Astrocyte of the cerebellum (primary cell): ENCODE data around the gene FMN2.

Experiments
- DNase-seq: peaks from one replicate; pipeline ENCODE4 v3.0.0-alpha.2; 2011; ENCODE audit warnings: low read depth
- H3K4me3 ChIP-seq: 2 replicates; pipeline ENCODE4 v1.5.1; 2011; ENCODE audit warnings: mild to moderate bottlenecking, low read depth, low read length, moderate library complexity
- CTCF ChIP-seq: IDR thresholded peaks from 2 replicates; pipeline ENCODE4 v1.5.1; 2012; ENCODE audit warnings: low read length, low read depth, moderate library complexity, mild to moderate bottlenecking; ENCODE audit errors: missing control alignments
- in situ Hi-C: cut with HindIII; loops from 2 replicates; pipeline ENCODE4 v1.10.0; 2017; ENCODE audit warnings: low sequenced_read_pairs

Gene FMN2

DNA sequence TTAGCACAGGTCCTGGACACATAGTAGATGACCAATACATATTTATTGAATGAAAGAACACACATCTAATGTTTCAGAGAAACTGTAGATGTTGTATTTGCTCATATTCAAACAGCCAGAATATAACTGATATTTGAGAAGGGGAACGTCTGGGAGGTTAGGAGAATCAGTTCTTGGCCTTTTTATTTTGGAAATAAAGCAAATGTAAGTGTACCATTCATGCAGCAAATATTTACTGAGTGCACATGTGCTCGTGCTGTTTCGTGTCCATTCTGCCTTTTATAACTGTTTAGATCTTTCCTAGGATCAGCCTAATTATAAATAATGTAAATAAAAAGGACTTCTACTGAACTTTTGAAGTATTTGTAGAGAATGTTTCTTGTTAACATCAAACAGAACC lies 416.5 kb downstream of the FMN2 start:
- H3K4me3 ChIP-seq: no peak overlapping the region
- TF ChIP-seq CTCF: no peak
- DNase-seq: no peak
- in situ Hi-C loops: no loop called here

- DNase-seq: no peak
- in situ Hi-C loops: no loop called here
- no peak for TF ChIP-seq CTCF
- no peak overlapping the region for H3K4me3 ChIP-seq
These were observed 417.3 kb downstream of the FMN2 start for GRCh38 chr1:240508950-240509349.

GRCh38 chr1:240511789-240512188 lies 420.1 kb downstream of the FMN2 start:
- no peak overlapping the region for H3K4me3 ChIP-seq
- no peak for DNase-seq
- TF ChIP-seq CTCF: no peak
- in situ Hi-C loops: no loop called here

GRCh38 chr1:240515505-240515904 lies 423.8 kb downstream of the FMN2 start:
- in situ Hi-C loops: no loop called here
- no peak for TF ChIP-seq CTCF
- DNase-seq: peak; percentile 87
- H3K4me3 ChIP-seq: no peak overlapping the region

DNA sequence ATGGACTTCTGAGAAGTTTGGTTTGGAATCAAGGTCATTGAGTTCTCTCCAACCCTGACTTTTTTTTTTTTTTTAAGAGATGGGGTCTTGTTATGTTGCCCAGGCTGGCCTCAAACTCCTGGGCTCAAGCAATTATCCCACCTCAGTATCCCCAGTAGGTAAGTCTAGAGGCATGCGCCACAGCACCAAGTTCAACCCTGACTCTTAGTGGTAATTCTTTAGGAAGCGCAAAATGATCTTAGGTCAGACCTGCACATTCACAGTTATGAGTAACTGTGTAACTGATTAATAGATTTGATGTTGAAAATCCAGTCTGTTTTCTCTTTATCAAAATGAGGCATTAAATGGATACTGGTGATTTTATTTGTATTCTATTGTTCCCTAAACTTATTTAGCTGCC lies 424.4 kb downstream of the FMN2 start:
- no peak for DNase-seq
- H3K4me3 ChIP-seq: no peak overlapping the region
- no peak for TF ChIP-seq CTCF
- in situ Hi-C loops: no loop called here

GRCh38 chr1:240517891-240518290 lies 426.2 kb downstream of the FMN2 start:
- no peak for DNase-seq
- H3K4me3 ChIP-seq: no peak overlapping the region
- in situ Hi-C loops: no loop called here
- no peak for TF ChIP-seq CTCF
